ENCODE data around the gene INTS6.

DNA sequence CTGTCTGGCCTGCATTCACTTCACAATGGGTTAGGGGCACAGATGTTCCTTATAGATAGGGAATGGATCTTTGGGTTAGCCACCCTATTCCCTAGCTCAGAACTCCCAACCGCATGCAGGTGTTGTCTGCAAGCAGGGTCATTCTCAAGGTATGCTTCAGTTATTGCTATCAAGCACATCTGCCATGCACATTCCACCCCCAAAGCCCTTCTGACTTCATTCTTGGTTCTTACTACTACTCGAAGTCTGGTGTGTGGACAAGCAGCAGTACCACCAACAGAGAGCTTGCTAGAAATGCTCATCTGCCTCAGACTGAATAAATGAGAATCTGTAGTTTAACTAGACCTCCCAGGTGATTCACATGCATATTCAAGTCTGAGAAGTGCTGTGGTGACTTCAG, 82.0 kb downstream of the INTS6 start:
- TF ChIP-seq, protein P1, sequence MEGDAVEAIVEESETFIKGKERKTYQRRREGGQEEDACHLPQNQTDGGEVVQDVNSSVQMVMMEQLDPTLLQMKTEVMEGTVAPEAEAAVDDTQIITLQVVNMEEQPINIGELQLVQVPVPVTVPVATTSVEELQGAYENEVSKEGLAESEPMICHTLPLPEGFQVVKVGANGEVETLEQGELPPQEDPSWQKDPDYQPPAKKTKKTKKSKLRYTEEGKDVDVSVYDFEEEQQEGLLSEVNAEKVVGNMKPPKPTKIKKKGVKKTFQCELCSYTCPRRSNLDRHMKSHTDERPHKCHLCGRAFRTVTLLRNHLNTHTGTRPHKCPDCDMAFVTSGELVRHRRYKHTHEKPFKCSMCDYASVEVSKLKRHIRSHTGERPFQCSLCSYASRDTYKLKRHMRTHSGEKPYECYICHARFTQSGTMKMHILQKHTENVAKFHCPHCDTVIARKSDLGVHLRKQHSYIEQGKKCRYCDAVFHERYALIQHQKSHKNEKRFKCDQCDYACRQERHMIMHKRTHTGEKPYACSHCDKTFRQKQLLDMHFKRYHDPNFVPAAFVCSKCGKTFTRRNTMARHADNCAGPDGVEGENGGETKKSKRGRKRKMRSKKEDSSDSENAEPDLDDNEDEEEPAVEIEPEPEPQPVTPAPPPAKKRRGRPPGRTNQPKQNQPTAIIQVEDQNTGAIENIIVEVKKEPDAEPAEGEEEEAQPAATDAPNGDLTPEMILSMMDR (IDR thresholded peaks at IDR 0.05): no peak
- no peak for TF ChIP-seq POLR2A (IDR thresholded peaks at IDR 0.05)

Data from right lobe of liver (tissue), 4 donors.